Fibroblast of pulmonary artery (primary cell): ENCODE data around the gene FASTKD1.

Experiments
- DNase-seq: peaks from one replicate; pipeline ENCODE4 v3.0.0-alpha.2; 2010; ENCODE audit warnings: low read depth
- H3K4me3 ChIP-seq: replicated peaks from 2 replicates; pipeline ENCODE4 v1.5.1; 2011; ENCODE audit warnings: low read depth, mild to moderate bottlenecking, control low read depth, low read length, moderate library complexity
- TF ChIP-seq, protein P1 (sequence below): IDR thresholded peaks from 2 replicates; pipeline ENCODE4 v1.5.1; 2011; ENCODE audit warnings: mild to moderate bottlenecking, control low read depth, low read length, inconsistent platforms; ENCODE audit errors: missing control alignments

FASTKD1 gene

DNA sequence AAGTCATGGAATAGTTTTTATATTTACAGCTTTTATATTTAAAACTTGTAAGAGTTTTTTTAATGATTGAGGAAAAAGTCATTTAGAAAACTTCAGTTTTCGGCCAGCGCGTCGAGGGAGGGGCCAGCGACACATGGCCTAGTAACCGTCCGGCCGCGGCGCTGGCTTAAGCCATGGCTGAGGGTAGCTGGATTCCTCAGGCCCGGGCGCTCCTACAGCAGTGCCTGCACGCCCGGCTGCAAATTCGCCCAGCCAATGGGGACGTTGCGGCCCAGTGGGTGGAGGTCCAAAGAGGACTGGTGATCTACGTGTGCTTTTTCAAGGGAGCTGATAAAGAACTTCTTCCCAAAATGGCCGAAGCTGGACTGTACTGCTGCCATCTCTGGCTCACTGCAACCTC is 69.0 kb downstream of the FASTKD1 start:
- TF ChIP-seq, protein P1, sequence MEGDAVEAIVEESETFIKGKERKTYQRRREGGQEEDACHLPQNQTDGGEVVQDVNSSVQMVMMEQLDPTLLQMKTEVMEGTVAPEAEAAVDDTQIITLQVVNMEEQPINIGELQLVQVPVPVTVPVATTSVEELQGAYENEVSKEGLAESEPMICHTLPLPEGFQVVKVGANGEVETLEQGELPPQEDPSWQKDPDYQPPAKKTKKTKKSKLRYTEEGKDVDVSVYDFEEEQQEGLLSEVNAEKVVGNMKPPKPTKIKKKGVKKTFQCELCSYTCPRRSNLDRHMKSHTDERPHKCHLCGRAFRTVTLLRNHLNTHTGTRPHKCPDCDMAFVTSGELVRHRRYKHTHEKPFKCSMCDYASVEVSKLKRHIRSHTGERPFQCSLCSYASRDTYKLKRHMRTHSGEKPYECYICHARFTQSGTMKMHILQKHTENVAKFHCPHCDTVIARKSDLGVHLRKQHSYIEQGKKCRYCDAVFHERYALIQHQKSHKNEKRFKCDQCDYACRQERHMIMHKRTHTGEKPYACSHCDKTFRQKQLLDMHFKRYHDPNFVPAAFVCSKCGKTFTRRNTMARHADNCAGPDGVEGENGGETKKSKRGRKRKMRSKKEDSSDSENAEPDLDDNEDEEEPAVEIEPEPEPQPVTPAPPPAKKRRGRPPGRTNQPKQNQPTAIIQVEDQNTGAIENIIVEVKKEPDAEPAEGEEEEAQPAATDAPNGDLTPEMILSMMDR = no peak
- DNase-seq = no peak
- no peak overlapping the region for H3K4me3 ChIP-seq

DNA sequence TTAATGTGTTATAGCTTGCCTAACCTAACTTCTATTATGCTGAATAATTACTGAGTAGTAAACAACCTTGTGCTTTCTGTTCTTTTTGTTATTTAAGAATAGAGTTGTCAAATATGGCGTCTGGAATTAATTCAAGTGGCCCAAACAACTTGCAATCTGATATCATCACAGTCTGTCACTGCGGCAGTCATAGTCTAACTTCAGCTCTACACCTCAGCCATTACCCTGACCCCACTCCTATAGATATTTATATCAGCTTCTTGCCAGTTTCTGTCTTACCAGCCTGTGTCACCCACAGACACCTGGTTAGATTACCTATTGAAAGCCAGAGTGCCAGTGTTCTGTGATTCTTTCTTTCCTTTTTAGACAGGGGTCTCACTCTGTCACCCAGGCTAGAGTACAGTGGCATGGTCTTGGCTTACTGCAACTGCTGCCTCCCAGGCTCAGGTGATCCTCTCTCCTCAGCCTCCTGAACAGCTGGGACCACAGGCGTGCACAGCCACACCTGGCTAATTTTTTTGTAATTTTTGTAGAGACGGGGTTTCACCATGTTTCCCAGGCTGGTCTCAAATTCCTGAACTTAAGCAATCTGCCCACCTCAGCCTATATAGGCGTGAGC is 78.2 kb downstream of the FASTKD1 start:
- H3K4me3 ChIP-seq = no peak overlapping the region
- DNase-seq = no peak
- TF ChIP-seq, protein P1 = no peak

DNA sequence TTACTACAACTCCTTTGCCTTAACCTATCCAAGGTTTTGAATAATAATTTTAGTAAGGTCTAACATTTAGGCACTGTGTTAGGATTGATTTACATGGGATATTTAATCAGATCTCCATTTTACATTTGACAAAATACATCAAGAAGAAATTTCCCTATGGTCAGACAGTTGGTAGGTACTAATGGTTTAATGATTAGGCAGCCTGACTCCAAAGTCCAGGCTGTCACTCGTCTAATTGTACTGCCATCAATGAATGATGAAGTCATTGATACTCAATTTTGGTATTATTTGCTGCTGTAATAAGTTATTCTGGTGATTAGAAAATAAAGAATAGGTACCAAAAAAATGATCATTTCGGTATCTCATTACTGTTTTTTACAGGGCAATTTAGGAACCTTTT is 80.3 kb downstream of the FASTKD1 start:
- TF ChIP-seq, protein P1 = no peak
- no peak overlapping the region for H3K4me3 ChIP-seq
- no peak for DNase-seq

DNA sequence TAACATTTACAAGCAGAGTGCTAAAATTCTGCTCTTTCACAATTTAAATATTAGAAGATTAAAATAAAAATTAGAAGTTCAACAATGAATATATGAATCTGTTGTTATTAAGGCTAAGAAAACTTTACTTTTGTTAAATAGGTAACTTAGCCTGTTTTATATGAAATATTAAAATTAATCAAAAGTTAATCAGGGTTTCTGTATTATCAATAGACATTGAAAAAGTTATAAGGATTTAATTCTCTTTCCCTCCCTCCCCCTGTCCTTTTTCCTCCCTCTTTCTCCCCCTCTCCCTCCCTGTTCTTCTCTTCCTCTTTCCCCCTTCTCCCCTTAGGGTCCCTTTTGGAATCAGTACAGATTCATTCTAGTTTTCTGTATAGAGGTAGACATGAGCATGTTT is 82.3 kb downstream of the FASTKD1 start:
- H3K4me3 ChIP-seq = no peak overlapping the region
- DNase-seq = no peak
- TF ChIP-seq, protein P1 = no peak

DNA sequence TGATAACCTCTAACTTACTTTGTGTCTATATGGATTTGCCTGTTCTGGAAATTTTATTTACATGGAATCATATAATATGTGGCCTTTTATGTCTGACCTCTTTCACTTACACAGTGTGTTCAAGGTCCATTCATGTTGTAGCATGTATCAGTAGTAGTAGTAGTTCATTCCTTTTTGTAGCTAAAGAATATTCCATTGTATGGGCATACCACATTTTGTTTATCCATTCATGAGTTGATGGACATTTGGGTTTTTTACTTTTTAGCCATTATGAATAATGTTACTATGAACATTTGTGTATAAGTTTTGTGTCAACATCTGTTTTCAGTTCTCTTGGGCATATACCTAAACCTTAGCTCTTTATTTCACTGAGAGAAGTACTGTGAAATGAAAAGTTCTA is 82.8 kb downstream of the FASTKD1 start:
- H3K4me3 ChIP-seq = no peak overlapping the region
- TF ChIP-seq, protein P1 = no peak
- DNase-seq = no peak

DNA sequence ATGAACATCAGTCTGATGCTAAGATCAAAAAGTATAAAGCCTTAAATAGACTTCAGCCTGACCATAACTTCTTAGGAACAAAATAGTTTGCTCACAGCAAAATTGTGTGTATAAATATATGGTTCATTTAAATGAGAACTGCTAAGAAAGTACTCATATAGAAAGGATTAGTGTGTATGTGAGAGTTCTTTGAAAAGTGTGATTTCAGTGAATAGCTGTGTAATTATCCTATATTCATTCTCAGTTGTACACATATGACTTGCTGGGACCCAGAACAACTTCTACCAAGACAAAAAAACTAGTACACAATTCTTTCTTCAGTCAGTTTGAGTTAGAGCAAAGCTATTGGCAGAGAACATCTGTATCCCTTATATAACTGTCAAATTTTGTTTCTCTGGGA is 87.2 kb downstream of the FASTKD1 start:
- H3K4me3 ChIP-seq = no peak overlapping the region
- DNase-seq = no peak
- TF ChIP-seq, protein P1 = no peak

DNA sequence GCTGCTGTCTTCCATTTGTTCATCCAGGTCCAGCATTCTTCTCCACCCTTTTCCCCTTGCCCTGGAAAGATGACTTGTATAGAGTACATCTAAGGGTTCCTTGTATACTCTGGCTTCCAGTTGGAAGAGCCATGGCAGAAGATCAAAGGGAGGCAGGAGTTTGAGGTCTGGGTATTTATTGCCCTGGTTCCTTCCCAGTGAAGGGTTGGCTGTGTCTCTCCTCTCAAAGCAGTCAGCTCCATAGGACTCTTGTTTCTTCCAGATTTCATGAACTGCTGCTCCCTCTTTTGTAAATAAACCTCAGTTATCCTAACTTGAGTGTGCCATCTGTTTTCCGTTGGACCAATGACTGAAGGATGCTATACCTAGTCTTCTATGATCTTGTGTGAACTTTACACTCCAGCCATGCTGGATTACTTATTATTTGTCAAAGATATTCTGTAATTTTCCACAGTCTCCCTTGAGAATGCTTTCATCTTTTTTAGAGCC is 88.0 kb downstream of the FASTKD1 start:
- no peak for DNase-seq
- H3K4me3 ChIP-seq = no peak overlapping the region
- TF ChIP-seq, protein P1 = no peak
